ENCODE results near the gene FHOD3.

GRCh38 chr18:36399055-36399454 lies 101.5 kb downstream of the FHOD3 start:
- TF ChIP-seq CTCF (IDR thresholded peaks at IDR 0.05) (no peak), POLR2A (IDR thresholded peaks at IDR 0.05) (no peak)
